RWPE2 (cell line): Measurements from ENCODE around the gene FBRSL1.

Experiments
- ATAC-seq: fragments of 200-7000 bp; cut with Tn5 transposase; 3 replicates; pipeline ENCODE4 v1.9.1; 2021; ENCODE audit warnings: low read depth
- DNase-seq: peaks from one replicate; pipeline ENCODE4 v3.0.0-alpha.2; 2020; ENCODE audit warnings: low spot score
- H3K27ac ChIP-seq: fragments of 450-650 bp; 2 replicates; pipeline ENCODE4 v1.5.1; 2017; ENCODE audit warnings: mild to moderate bottlenecking; ENCODE audit not compliant: poor library complexity, severe bottlenecking
- H3K27me3 ChIP-seq: fragments of 250-450 bp; sonication (Bioruptor Pico); 2 replicates; pipeline ENCODE4 v1.5.1; 2021; ENCODE audit warnings: mild to moderate bottlenecking, moderate library complexity; ENCODE audit not compliant: insufficient read depth, poor library complexity, severe bottlenecking
- H3K36me3 ChIP-seq: fragments of 250-450 bp; sonication (Bioruptor Pico); 2 replicates; pipeline ENCODE4 v1.5.1; 2020; ENCODE audit warnings: low read depth, mild to moderate bottlenecking, moderate library complexity
- H3K4me1 ChIP-seq: fragments of 250-450 bp; sonication (Bioruptor Pico); 2 replicates; pipeline ENCODE4 v1.5.1; 2021; ENCODE audit warnings: mild to moderate bottlenecking, moderate library complexity; ENCODE audit not compliant: insufficient read depth, poor library complexity, severe bottlenecking
- H3K4me3 ChIP-seq: fragments of 250-450 bp; sonication (Bioruptor Pico); 2 replicates; pipeline ENCODE4 v1.5.1; 2021; ENCODE audit warnings: mild to moderate bottlenecking, moderate library complexity; ENCODE audit not compliant: severe bottlenecking
- H3K9me3 ChIP-seq: fragments of 250-450 bp; sonication (Bioruptor Pico); 2 replicates; pipeline ENCODE4 v1.5.1; 2021; ENCODE audit warnings: mild to moderate bottlenecking, moderate library complexity; ENCODE audit not compliant: severe bottlenecking
- TF ChIP-seq, protein P1 (sequence below): fragments of 450-650 bp; IDR thresholded peaks from one replicate; pipeline ENCODE4 v1.5.1; 2017; ENCODE audit warnings: mild to moderate bottlenecking, moderate library complexity; ENCODE audit not compliant: poor library complexity, severe bottlenecking

The FBRSL1 gene

DNA sequence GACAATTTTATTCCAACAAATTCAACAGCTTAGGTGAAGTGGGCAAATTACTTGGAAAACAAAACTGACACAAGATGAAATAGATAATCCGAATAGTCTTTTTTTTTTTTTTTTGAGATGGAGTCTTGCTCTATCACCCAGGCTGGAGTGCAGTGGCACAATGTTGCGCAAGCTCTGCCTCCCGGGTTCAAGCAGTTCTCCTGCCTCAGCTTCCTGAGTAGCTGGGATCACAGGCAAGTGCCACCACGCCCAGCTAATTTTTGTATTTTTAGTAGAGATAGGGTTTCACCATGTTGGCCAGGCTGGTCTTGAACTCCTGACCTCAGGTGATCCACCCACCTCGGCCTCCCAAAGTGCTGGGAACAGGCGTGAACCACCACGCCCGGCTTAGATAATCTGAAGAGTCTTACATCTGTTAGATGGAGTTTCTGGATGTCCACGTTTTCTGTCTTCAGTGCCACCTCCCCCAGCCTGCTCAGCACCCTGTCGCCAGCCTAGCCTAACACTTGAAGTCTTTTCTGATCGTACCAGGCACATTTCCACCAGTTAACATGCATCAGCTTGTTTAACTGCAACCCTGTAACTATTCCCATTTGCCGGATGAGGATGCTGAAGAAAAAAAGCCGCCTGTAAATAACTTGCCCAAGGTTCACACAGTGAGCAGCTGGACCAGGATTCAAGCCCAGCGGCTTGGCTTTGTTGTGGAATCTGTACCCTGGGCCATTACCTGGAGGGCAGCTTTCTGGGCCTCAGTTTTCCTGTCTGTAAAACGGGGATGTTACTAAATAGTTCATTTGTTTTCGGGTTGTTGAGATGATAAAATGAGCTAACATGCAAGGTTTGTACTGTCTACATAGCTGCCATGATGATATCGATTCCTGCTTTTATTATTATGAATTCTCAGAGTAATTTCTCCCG lies 26.4 kb downstream of the FBRSL1 start:
- H3K27me3 ChIP-seq: no peaks in the 10 kb centered on the region
- H3K36me3 ChIP-seq: no peaks in the 10 kb centered on the region
- no peak overlapping the region for H3K27ac ChIP-seq
- no peak for ATAC-seq
- no peak overlapping the region for H3K4me3 ChIP-seq
- no peak for DNase-seq
- TF ChIP-seq, protein P1, sequence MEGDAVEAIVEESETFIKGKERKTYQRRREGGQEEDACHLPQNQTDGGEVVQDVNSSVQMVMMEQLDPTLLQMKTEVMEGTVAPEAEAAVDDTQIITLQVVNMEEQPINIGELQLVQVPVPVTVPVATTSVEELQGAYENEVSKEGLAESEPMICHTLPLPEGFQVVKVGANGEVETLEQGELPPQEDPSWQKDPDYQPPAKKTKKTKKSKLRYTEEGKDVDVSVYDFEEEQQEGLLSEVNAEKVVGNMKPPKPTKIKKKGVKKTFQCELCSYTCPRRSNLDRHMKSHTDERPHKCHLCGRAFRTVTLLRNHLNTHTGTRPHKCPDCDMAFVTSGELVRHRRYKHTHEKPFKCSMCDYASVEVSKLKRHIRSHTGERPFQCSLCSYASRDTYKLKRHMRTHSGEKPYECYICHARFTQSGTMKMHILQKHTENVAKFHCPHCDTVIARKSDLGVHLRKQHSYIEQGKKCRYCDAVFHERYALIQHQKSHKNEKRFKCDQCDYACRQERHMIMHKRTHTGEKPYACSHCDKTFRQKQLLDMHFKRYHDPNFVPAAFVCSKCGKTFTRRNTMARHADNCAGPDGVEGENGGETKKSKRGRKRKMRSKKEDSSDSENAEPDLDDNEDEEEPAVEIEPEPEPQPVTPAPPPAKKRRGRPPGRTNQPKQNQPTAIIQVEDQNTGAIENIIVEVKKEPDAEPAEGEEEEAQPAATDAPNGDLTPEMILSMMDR: no peak
- H3K9me3 ChIP-seq: peaks cover 3% of the 10 kb centered on the region
- H3K4me1 ChIP-seq: peaks cover 6% of the 10 kb centered on the region

DNA sequence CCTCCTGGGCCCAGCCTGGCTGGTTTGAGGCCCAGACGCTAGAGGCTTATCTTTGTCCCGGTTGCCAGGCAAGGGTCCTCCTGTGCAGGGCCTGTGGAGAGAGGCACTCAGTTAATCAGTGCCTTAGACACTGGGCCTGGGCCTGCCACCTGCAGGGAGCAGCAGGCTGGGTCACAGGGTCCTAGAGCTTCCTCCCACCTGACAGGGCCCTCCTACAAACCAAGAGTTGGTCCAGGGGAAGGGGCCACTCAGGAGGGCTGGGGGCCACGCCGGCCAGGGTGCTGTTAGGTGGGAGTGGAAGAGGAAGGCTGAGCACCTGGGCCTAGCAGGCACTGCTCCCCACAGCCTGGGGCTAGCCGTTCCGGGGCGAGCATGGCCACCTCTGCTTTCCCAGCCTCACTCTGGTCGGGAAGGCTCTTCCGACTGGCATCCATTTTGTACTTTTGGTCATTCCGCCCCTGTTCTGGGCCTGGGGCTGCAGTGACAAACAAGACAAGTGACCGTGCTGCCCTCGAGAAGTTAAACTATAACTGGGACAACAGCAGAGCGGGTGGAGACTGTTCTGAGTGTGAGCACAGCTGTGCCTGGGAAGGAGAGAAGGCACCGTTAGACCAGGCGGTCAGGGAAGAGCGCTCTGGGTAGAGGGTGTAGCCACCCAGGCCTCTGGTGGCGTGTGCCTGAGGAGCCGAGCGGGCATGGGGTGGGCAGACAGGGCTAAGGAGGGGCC lies 27.2 kb downstream of the FBRSL1 start:
- Histone ChIP-seq H3K36me3 (no peaks in the 10 kb centered on the region), H3K4me3 (no peak overlapping the region), H3K4me1 (peaks cover 6% of the 10 kb centered on the region), H3K27me3 (no peaks in the 10 kb centered on the region), H3K27ac (no peak overlapping the region), H3K9me3 (peaks cover 3% of the 10 kb centered on the region)
- TF ChIP-seq, protein P1: no peak
- no peak for ATAC-seq
- DNase-seq: no peak

DNA sequence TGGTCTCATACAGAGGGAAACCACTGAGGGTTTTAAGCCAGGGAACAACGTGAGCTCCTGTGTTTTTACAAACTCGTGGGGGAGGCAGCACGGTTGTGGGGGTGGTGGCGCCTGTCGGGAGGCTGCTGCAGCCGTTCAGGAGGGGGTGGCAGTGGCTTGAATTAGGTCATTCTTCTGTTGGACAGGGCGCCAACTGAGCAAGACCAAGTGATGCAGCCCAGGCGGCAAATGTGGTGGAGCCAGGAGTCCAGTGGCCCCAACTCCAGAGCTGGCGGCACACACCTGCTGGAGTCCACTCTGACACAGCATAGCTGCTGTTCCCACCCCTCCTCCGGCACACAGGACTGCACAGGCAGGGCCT lies 27.8 kb downstream of the FBRSL1 start:
- DNase-seq (no peak), ATAC-seq (no peak)
- Histone ChIP-seq H3K4me3 (no peak overlapping the region), H3K4me1 (peaks cover 6% of the 10 kb centered on the region), H3K9me3 (peaks cover 3% of the 10 kb centered on the region), H3K36me3 (no peaks in the 10 kb centered on the region), H3K27ac (no peak overlapping the region), H3K27me3 (no peaks in the 10 kb centered on the region)
- TF ChIP-seq, protein P1: no peak

DNA sequence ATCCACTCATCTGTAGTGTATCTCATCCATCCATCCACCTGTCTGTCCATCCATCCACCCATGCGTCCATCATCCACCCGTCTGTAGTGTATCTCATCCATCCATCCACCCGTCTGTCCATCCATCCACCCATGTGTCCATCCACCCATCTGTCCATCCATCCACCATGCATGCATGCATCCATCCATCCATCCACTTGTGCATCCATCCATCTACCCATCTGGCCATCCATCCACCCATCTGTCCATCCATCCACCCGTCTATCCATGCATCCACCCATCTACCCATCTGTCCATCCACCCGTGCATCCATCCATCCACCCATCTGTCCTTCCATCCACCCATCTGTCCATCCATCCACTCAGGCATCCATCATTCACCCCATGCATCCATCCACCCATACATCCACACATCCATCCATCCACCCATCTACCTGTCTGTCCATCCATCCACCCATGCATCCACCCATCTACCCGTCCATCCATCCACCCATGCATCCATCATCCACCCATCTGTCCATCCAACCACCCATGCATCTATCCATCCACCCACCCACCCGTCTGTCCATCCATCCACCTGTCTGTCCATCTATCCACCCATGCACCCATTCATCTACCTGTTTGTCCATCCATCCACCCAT lies 28.5 kb downstream of the FBRSL1 start:
- no peak for ATAC-seq
- Histone ChIP-seq H3K4me1 (peaks cover 6% of the 10 kb centered on the region), H3K9me3 (peaks cover 3% of the 10 kb centered on the region), H3K36me3 (no peaks in the 10 kb centered on the region), H3K27me3 (no peaks in the 10 kb centered on the region), H3K4me3 (no peak overlapping the region), H3K27ac (no peak overlapping the region)
- TF ChIP-seq, protein P1: no peak
- DNase-seq: no peak
